GM12878 (cell line): ENCODE data around the gene POU4F3. TPM values are rescaled to one million over a fixed set of nuclear protein-coding genes. Genes with fewer than 3 reads are reported as not detected.

Experiments
- ATAC-seq: fragments of 200-7000 bp; cut with Tn5 transposase; 3 replicates; pipeline ENCODE4 v1.9.1; 2020; ENCODE audit warnings: mild to moderate bottlenecking, moderate library complexity
- BruUV-seq: library from RNA; stranded (reverse); fragments of 400-500 nt; replicated peaks from 2 replicates; lab custom pipeline; 2021; lab: Mats Ljungman, UMichigan
- CTCF ChIA-PET: fragments of 300-600 bp; sonication (Branson Sonifier 250); formaldehyde crosslinking; extraction: SDS; loops from one replicate; lab custom pipeline; 2021; ENCODE audit warnings: inconsistent platforms; lab: Yijun Ruan, JAX
- POLR2A ChIA-PET: fragments of 350-600 bp; formaldehyde crosslinking; extraction: SDS; loops from one replicate; lab custom pipeline; 2021; ENCODE audit warnings: inconsistent platforms; lab: Charles Lee
- RAD21 ChIA-PET: fragments of 300-600 bp; sonication (Branson Sonifier 250); formaldehyde crosslinking; loops from one replicate; lab custom pipeline; 2023; ENCODE audit warnings: antibody characterized with exemption; ENCODE audit not compliant: unreplicated experiment; lab: Charles Lee
- SMC1A ChIA-PET: fragments of 300-600 bp; sonication (Branson Sonifier 250); formaldehyde crosslinking; loops from one replicate; lab custom pipeline; 2023; ENCODE audit not compliant: unreplicated experiment, uncharacterized antibody; lab: Charles Lee
- DNase-seq: peaks from one replicate; pipeline ENCODE4 v3.0.0-alpha.2; 2011; ENCODE audit warnings: low read depth, low spot score
- FAIRE-seq: peaks from 3 replicates; lab custom pipeline; 2011; peaks lifted over from hg19 to GRCh38; lab: Jason Lieb, UNC
- H2AFZ ChIP-seq: 2 replicates; pipeline ENCODE4 v1.6.0; 2011; ENCODE audit warnings: low read depth, low read length, control low read depth; ENCODE audit not compliant: control insufficient read depth
- H3K27ac ChIP-seq: 2 replicates; pipeline ENCODE4 v1.5.1; 2011; ENCODE audit warnings: control low read depth; ENCODE audit not compliant: control insufficient read depth, insufficient read depth
- H3K27me3 ChIP-seq, 2 experiments: replicated peaks in 1 of 2; 2 replicates each; pipeline versions ENCODE4 v1.6.0 to v1.6.1; 2011; ENCODE audit warnings: low read length in 1 of 2; ENCODE audit not compliant: control insufficient read depth in 2 of 2, insufficient read depth in 2 of 2
- H3K36me3 ChIP-seq, 2 experiments: 2 replicates each; pipeline ENCODE4 v1.5.1; 2011; ENCODE audit warnings: low read length in 1 of 2; ENCODE audit not compliant: control insufficient read depth in 2 of 2, insufficient read depth in 2 of 2
- H3K4me1 ChIP-seq: 2 replicates; pipeline ENCODE4 v1.6.1; 2011; ENCODE audit warnings: mild to moderate bottlenecking, low read length, moderate library complexity, mixed read lengths; ENCODE audit not compliant: control insufficient read depth, insufficient read depth
- H3K4me2 ChIP-seq: 2 replicates; pipeline ENCODE4 v1.6.0; 2011; ENCODE audit warnings: control low read depth; ENCODE audit not compliant: control insufficient read depth, insufficient read depth
- H3K4me3 ChIP-seq: fragments of 200-600 bp; sonication (generic); 2 replicates; pipeline ENCODE4 v1.5.1; 2016
- H3K79me2 ChIP-seq: 2 replicates; pipeline ENCODE4 v1.6.0; 2011; ENCODE audit warnings: low read length; ENCODE audit not compliant: control insufficient read depth, insufficient read depth
- H3K9ac ChIP-seq: 2 replicates; pipeline ENCODE4 v1.8.0; 2011; ENCODE audit warnings: low read length, control low read depth, mixed read lengths; ENCODE audit not compliant: control insufficient read depth, insufficient read depth
- H3K9me3 ChIP-seq: replicated peaks from 3 replicates; pipeline ENCODE4 v1.5.1; 2011; ENCODE audit warnings: mild to moderate bottlenecking, low read length; ENCODE audit not compliant: control insufficient read depth, insufficient read depth
- H4K20me1 ChIP-seq: 2 replicates; pipeline ENCODE4 v1.6.0; 2011; ENCODE audit not compliant: control insufficient read depth, insufficient read depth
- CEBPB ChIP-seq, 2 experiments: fragments of 150-350 bp in 1 of 2; IDR thresholded peaks; 2 replicates each; pipeline ENCODE4 v1.6.1; 2012 to 2014; ENCODE audit warnings: low read depth in 2 of 2, low read length in 2 of 2, borderline replicate concordance in 1 of 2, inconsistent platforms in 1 of 2
- CTCF ChIP-seq, 3 experiments: IDR thresholded peaks in 2 of 3; conservative IDR thresholded peaks in 1 of 3; 2 replicates each; pipeline ENCODE4 v1.5.1; 2011; ENCODE audit warnings: low read depth in 3 of 3, low read length in 3 of 3, mild to moderate bottlenecking in 3 of 3, control low read depth in 2 of 3, moderate library complexity in 2 of 3, inconsistent platforms in 1 of 3, mixed read lengths in 1 of 3; ENCODE audit not compliant: control insufficient read depth in 2 of 3, insufficient read depth in 1 of 3; ENCODE audit errors: extremely low read depth in 1 of 3
- EGR1 ChIP-seq, 2 experiments: IDR thresholded peaks; 1 replicate in 1 of 2; 2 replicates in 1 of 2; pipeline ENCODE4 v1.6.1; 2011 to 2012; ENCODE audit warnings: low read depth in 2 of 2, low read length in 2 of 2, borderline replicate concordance in 1 of 2, mild to moderate bottlenecking in 1 of 2, moderate library complexity in 1 of 2
- ETV6 ChIP-seq, 2 experiments: fragments of 450-650 bp in 1 of 2; IDR thresholded peaks in 1 of 2; conservative IDR thresholded peaks in 1 of 2; 2 replicates each; pipeline ENCODE4 v1.6.1; 2014; ENCODE audit warnings: antibody characterized with exemption in 1 of 2, borderline replicate concordance in 1 of 2, low read depth in 1 of 2, mild to moderate bottlenecking in 1 of 2, moderate library complexity in 1 of 2
- RAD21 ChIP-seq: IDR thresholded peaks from 2 replicates; pipeline ENCODE4 v1.6.1; 2011; ENCODE audit warnings: mild to moderate bottlenecking, low read depth, low read length, moderate library complexity; ENCODE audit not compliant: insufficient read depth
- SMC3 ChIP-seq: IDR thresholded peaks from 2 replicates; pipeline ENCODE4 v1.6.1; 2011; ENCODE audit warnings: low read length, improper control_type of control experiment, borderline replicate concordance
- SREBF1 ChIP-seq: IDR thresholded peaks from 2 replicates; pipeline ENCODE4 v1.6.1; 2012; ENCODE audit warnings: mild to moderate bottlenecking, low read length
- ZBTB4 ChIP-seq: fragments of 450-650 bp; formaldehyde crosslinking; IDR thresholded peaks from 2 replicates; pipeline ENCODE4 v1.4.0; 2022; ENCODE audit warnings: mild to moderate bottlenecking, moderate library complexity
- WGBS: methylation state at CpG from one replicate; pipeline ENCODE4 v1.1.6; 2016; ENCODE audit warnings: low lambda C conversion rate; ENCODE audit not compliant: insufficient replicate concordance, insufficient coverage; ENCODE audit errors: missing lambda C conversion rate; 5-methylcytosine and 5-hydroxymethylcytosine counted together
- in situ Hi-C: fragments of 300-500 bp; cut with MboI; formaldehyde crosslinking; loops from 9 replicates; pipeline ENCODE4 v1.14.3; 2018; ENCODE audit warnings: mixed read lengths
- intact Hi-C: fragments of 100-400 bp; cut with micrococcal nuclease; formaldehyde crosslinking; loops from one replicate; pipeline ENCODE4 v1.14.2; 2022; ENCODE audit not compliant: unreplicated experiment
- polyA plus RNA-seq, 11 experiments: library from polyadenylated mRNA; depleted of rRNA in 4 of 11; unstranded in 6 of 11; stranded (reverse) in 5 of 11; fragments of >200 nt; fragmentation: Nextera tagmentation in 4 of 11; fragmentation: Illumina TruSeq in 1 of 11; extraction: Ambion mirVana in 4 of 11; extraction: Trizol in 1 of 11; gene quantifications; 1 replicate in 1 of 11; 2 replicates in 10 of 11; pipeline versions ENCODE4 v1.2.1 to v1.2.3, GENCODE V29; 2011 to 2016; ENCODE audit warnings: inconsistent platforms in 2 of 11, missing spikeins in 2 of 11, low read depth in 1 of 11
- total RNA-seq, 4 experiments: library from RNA; depleted of rRNA in 3 of 4; stranded (reverse); fragments of >200 nt in 3 of 4; fragmentation: Illumina TruSeq in 1 of 4; extraction: Trizol in 1 of 4; gene quantifications; 2 replicates each; pipeline versions ENCODE4 v1.2.1 to v1.2.3, GENCODE V29; 2013 to 2021

The POU4F3 gene
- total and polyA plus RNA-seq, 10 of the 15 experiments (the other 5 are each of a cell fraction or from before 2014, with no cell fraction given): 0.03 to 0.19 (median 0.08) TPM; not detected in 5

DNA sequence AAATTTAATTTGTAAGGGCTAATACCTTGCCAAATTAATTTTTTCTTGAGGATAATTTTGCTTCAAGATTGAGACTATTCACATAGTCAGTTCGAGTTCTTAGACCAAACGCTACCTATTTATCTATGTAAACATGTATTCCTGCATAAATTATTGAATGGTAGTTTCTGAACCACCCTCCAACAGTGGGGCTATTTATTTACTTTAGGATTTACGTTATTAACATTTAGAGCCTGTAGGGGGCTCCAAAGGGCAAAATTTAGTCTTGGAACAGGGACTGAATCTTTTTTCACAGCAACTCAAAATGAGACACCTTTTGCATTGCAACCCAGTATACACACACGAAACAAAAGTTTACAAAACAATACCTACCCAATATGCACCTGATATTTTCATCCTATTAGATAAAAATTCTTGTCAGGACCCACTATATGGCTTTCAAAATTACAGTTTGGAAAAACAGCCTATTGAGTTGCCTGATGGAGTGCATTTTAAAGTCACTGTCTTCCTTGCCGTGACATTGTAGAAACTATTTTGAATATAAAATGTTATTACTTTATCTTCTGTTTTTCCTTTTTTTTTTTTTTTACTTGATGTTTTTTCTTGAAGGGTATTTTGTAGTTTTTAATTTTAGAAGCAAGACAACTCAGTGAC lies 47.1 kb upstream of the POU4F3 start:
- no peak overlapping the region for H3K9ac ChIP-seq
- H3K27me3 ChIP-seq: no peaks in the 10 kb centered on the region
- ChIA-PET POLR2A (no interaction called here), RAD21 (interaction anchor here (0.8 kb wide), 1 partner anchor 1983 kb away, joined by 3 read pairs; no protein-coding TSS in a partner anchor)
- FAIRE-seq: peak; percentile 75
- no peaks in the 10 kb centered on the region for H3K4me1 ChIP-seq
- no peaks in the 10 kb centered on the region for H4K20me1 ChIP-seq
- BruUV-seq: no TSS peak
- no peaks in the 10 kb centered on the region for H3K9me3 ChIP-seq
- in situ Hi-C loops: loop anchor here (25.0 kb wide), 1 partner anchor 146 kb away; the partner anchor contains the start of gene TCERG1
- TF ChIP-seq ZBTB4 (CRISPR knock-in tag) (no peak), RAD21 (peak; percentile 53), CEBPB (IDR thresholded peaks at IDR 0.05; ENCODE audit: borderline replicate concordance in 1 of 2, low read depth in 2 of 2, low read length in 2 of 2) (no peak), SMC3 (peak; percentile 42; the same call in 1 of the 2 replicates), CTCF (IDR thresholded peaks at IDR 0.05 in 2 of 3, conservative IDR thresholded peaks at IDR 0.05 in 1 of 3; ENCODE audit: control insufficient read depth in 2 of 3, extremely low read depth in 1 of 3, insufficient read depth in 1 of 3, low read depth in 3 of 3, low read length in 3 of 3) (peak; percentile 51 to 60 (median 59); a peak in 5 of 6 replicates), EGR1 (IDR thresholded peaks at IDR 0.05; ENCODE audit: borderline replicate concordance in 1 of 2, low read depth in 2 of 2, low read length in 2 of 2) (no peak), SREBF1 (no peak), ETV6 (conservative IDR thresholded peaks at IDR 0.05 in 1 of 2, IDR thresholded peaks at IDR 0.05 in 1 of 2; ENCODE audit: borderline replicate concordance in 1 of 2, low read depth in 1 of 2) (no peak)
- TF ChIP-seq, all 136 proteins: peak for 3
- ATAC-seq (peak; percentile 94), DNase-seq (no peak)
- CTCF ChIA-PET: no interaction called here
- Histone ChIP-seq H3K4me3 (no peak overlapping the region), H3K79me2 (no peaks in the 10 kb centered on the region), H2AFZ (no peak overlapping the region), H3K36me3 (peaks cover 0 to 4% of the 10 kb centered on the region in 2 experiments; a peak in 1 of 4 replicates), H3K4me2 (no peak overlapping the region), H3K27ac (no peak overlapping the region)
- intact Hi-C loops: loop anchor here (1.0 kb wide), 1 partner anchor 136 kb away; no protein-coding TSS in a partner anchor
- WGBS: 19% methylated on average over 5 of the region's 5 CpGs
- SMC1A ChIA-PET: no interaction called here
